ENCODE data around the gene HPCAL4. TPM values are rescaled to one million over a fixed set of nuclear protein-coding genes. Genes with fewer than 3 reads are reported as not detected.

Gene HPCAL4
- total and polyA plus RNA-seq, 2 experiments from 2014 or later = not detected

DNA sequence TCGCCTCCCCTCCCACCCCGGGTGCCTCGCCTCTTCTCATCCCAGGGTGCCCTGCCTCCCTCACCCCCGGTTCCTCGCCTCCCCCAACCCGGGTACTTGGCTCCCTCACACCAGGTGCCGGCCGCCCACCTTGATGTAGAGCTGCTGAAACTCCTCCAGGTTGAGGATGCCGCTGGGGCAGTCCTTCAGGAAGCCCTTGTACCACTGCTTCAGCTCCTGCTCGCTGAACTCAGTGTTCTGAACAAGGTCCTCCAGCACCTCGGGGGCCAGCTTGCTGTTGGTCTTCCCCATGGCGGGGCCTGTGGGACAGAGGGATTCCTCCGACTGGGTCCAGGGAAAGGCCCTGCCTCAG is 6.9 kb downstream of the HPCAL4 start:
- TF ChIP-seq EZH2 (IDR thresholded peaks at IDR 0.05; ENCODE audit: insufficient read depth, poor library complexity, severe bottlenecking) (no peak), EZH2phosphoT487 (IDR thresholded peaks at IDR 0.05; ENCODE audit: insufficient read depth, low read depth) (no peak)
- no peaks in the 10 kb centered on the region for H3K79me2 ChIP-seq (ENCODE audit: insufficient read depth)
- no peak for DNase-seq
- H3K9ac ChIP-seq = no peak overlapping the region
- H3K4me1 ChIP-seq (ENCODE audit: insufficient read depth) = no peaks in the 10 kb centered on the region
- no peak overlapping the region for H3K4me2 ChIP-seq (ENCODE audit: unreplicated experiment)
- H3K9me2 ChIP-seq (ENCODE audit: insufficient read depth) = no peaks in the 10 kb centered on the region
- H3K9me3 ChIP-seq (ENCODE audit: low read depth) = no peaks in the 10 kb centered on the region
- H2AFZ ChIP-seq = no peak overlapping the region
- no peak overlapping the region for H3K4me3 ChIP-seq
- whole genome bisulfite sequencing, 2 experiments (ENCODE audit: low coverage in 1 of 2, low lambda C conversion rate in 2 of 2, missing lambda C conversion rate in 2 of 2) = 54 to 69% methylated on average over 10 to 13 of the region's 13 CpGs
- no peak overlapping the region for H3K27ac ChIP-seq
- H3K36me3 ChIP-seq (ENCODE audit: low read depth) = no peaks in the 10 kb centered on the region
- H3K27me3 ChIP-seq (replicated peaks; ENCODE audit: insufficient read depth) = peaks cover 77% of the 10 kb centered on the region
- no peaks in the 10 kb centered on the region for H4K20me1 ChIP-seq (ENCODE audit: insufficient read depth)
- no peaks in the 10 kb centered on the region for H3F3A ChIP-seq (ENCODE audit: insufficient read depth)
- in situ Hi-C loops (cut with MboI) = no loop called here

DNA sequence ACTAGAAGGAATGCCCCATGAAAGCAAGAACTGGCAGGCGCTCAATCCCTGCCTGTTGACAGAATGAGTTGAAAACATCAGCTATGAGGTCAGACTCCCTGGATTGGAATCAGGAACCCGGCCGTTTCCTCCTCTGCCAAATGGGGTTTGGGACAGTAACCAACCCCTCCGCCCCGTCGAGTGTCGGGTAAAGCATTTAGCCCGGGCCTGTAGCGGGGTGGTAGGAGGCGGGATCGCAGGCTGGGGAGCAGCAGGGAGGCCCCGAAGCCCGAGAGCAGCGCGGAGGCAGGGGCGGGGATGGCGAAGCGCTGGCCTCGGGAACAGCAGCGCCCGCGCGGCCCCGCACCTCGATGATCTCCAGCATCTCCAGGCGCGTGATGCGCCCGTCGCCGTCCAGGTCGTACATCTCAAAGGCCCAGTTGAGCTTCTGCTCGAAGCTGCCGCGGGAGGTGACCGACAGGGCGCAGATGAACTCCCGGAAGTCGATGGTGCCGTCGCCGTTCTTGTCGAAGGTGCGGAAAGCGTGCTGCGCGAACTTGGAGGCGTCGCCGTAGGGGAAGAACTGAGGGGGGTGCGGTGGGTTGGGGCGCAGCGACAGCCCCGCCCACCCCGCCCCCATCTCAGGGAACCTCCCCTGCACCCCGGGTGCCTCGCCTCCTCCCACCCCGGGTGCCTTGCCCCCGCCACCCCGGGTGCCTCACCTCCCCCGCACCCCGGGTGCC is 7.5 kb downstream of the HPCAL4 start:
- H3K9ac ChIP-seq = no peak overlapping the region
- in situ Hi-C loops (cut with MboI) = no loop called here
- no peaks in the 10 kb centered on the region for H4K20me1 ChIP-seq (ENCODE audit: insufficient read depth)
- no peak overlapping the region for H3K4me2 ChIP-seq (ENCODE audit: unreplicated experiment)
- peak; percentile 11 for DNase-seq
- no peak overlapping the region for H3K27ac ChIP-seq
- no peak overlapping the region for H3K4me3 ChIP-seq
- H3K9me3 ChIP-seq (ENCODE audit: low read depth) = no peaks in the 10 kb centered on the region
- H2AFZ ChIP-seq = no peak overlapping the region
- H3K36me3 ChIP-seq (ENCODE audit: low read depth) = no peaks in the 10 kb centered on the region
- TF ChIP-seq EZH2phosphoT487 (IDR thresholded peaks at IDR 0.05; ENCODE audit: insufficient read depth, low read depth) = no peak
- peak; percentile 61 for TF ChIP-seq EZH2 (IDR thresholded peaks at IDR 0.05; ENCODE audit: insufficient read depth, poor library complexity, severe bottlenecking)
- no peaks in the 10 kb centered on the region for H3F3A ChIP-seq (ENCODE audit: insufficient read depth)
- WGBS, 2 experiments (ENCODE audit: low coverage in 1 of 2, low lambda C conversion rate in 2 of 2, missing lambda C conversion rate in 2 of 2) = 7 to 20% methylated on average over 41 to 45 of the region's 62 CpGs
- H3K79me2 ChIP-seq (ENCODE audit: insufficient read depth) = no peaks in the 10 kb centered on the region
- peaks cover 71% of the 10 kb centered on the region for H3K27me3 ChIP-seq (replicated peaks; ENCODE audit: insufficient read depth)
- H3K9me2 ChIP-seq (ENCODE audit: insufficient read depth) = no peaks in the 10 kb centered on the region
- H3K4me1 ChIP-seq (ENCODE audit: insufficient read depth) = no peaks in the 10 kb centered on the region

DNA sequence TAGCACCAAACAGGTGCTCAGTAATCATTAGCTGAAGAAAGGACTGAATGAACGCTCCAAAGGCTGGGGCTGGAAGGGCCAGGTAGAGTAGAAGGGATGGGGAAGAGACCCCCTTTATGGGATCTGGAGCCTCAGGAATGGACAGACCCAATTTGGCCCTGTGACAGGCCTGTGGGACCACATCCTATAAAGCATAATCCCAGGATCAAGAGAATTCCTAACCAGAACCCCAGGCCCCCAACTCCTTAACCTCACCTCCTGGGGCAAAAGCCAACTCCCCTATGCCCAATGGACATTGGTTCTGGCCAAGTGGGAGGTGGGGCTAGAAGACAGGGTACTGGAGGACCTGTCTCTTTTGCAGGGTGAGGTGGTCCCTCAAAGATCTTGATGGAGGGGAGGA is 9.2 kb downstream of the HPCAL4 start:
- in situ Hi-C loops (cut with MboI) = no loop called here
- 53 to 58% methylated on average over 1 of the region's 1 CpG for WGBS, 2 experiments (ENCODE audit: low coverage in 1 of 2, low lambda C conversion rate in 2 of 2, missing lambda C conversion rate in 2 of 2)

DNA sequence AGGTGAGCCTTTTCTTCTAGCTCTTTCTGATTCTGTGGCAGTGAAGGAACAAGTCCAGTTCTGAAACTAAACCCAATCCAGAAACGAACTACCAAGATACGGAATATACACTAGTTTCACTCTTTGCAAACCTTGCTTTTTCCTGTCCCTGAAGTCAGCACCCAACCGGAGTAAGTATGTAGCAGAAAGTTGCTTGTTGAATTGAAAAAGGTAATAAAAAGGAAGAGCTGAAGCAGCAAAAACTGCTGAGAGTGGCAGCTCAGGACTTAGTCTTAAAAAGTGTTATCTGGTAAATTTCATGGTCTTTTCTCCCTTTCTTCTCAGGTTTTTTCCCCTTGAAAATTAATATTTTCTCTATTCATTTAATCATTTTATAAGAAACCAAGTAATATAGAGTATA is 9.9 kb downstream of the HPCAL4 start:
- Histone ChIP-seq H3K27ac (no peak overlapping the region), H3K79me2 (ENCODE audit: insufficient read depth) (no peaks in the 10 kb centered on the region), H3F3A (ENCODE audit: insufficient read depth) (no peaks in the 10 kb centered on the region), H2AFZ (no peak overlapping the region), H3K9me3 (ENCODE audit: low read depth) (no peaks in the 10 kb centered on the region), H3K27me3 (replicated peaks; ENCODE audit: insufficient read depth) (peaks cover 49% of the 10 kb centered on the region), H3K4me2 (ENCODE audit: unreplicated experiment) (no peak overlapping the region), H3K36me3 (ENCODE audit: low read depth) (no peaks in the 10 kb centered on the region), H4K20me1 (ENCODE audit: insufficient read depth) (no peaks in the 10 kb centered on the region), H3K4me3 (no peak overlapping the region), H3K9ac (no peak overlapping the region), H3K4me1 (ENCODE audit: insufficient read depth) (no peaks in the 10 kb centered on the region), H3K9me2 (ENCODE audit: insufficient read depth) (no peaks in the 10 kb centered on the region)
- no peak for DNase-seq
- TF ChIP-seq EZH2 (IDR thresholded peaks at IDR 0.05; ENCODE audit: insufficient read depth, poor library complexity, severe bottlenecking) = no peak
- no peak for TF ChIP-seq EZH2phosphoT487 (IDR thresholded peaks at IDR 0.05; ENCODE audit: insufficient read depth, low read depth)
- in situ Hi-C loops (cut with MboI) = no loop called here
- 74 to 75% methylated on average over 3 of the region's 3 CpGs for WGBS, 2 experiments (ENCODE audit: low coverage in 1 of 2, low lambda C conversion rate in 2 of 2, missing lambda C conversion rate in 2 of 2)

More for the DNA sequence above, 9.2 kb downstream of the HPCAL4 start:
- DNase-seq = no peak
- Histone ChIP-seq H3K9me2 (ENCODE audit: insufficient read depth) (no peaks in the 10 kb centered on the region), H3K27me3 (replicated peaks; ENCODE audit: insufficient read depth) (peaks cover 56% of the 10 kb centered on the region), H3K4me2 (ENCODE audit: unreplicated experiment) (no peak overlapping the region), H3K36me3 (ENCODE audit: low read depth) (no peaks in the 10 kb centered on the region), H3K9me3 (ENCODE audit: low read depth) (no peaks in the 10 kb centered on the region), H2AFZ (no peak overlapping the region), H3K9ac (no peak overlapping the region), H3K27ac (no peak overlapping the region), H3F3A (ENCODE audit: insufficient read depth) (no peaks in the 10 kb centered on the region), H3K4me1 (ENCODE audit: insufficient read depth) (no peaks in the 10 kb centered on the region), H3K79me2 (ENCODE audit: insufficient read depth) (no peaks in the 10 kb centered on the region), H3K4me3 (no peak overlapping the region), H4K20me1 (ENCODE audit: insufficient read depth) (no peaks in the 10 kb centered on the region)
- TF ChIP-seq EZH2phosphoT487 (IDR thresholded peaks at IDR 0.05; ENCODE audit: insufficient read depth, low read depth) (no peak), EZH2 (IDR thresholded peaks at IDR 0.05; ENCODE audit: insufficient read depth, poor library complexity, severe bottlenecking) (no peak)
